Activated naive CD4-positive, alpha-beta T cell treated with anti-CD3 and anti-CD28 coated beads, Interleukin-2, amount 10 ng/mL, durations not matched to agents 7 days and 5 days (primary cell): ENCODE measurements around the gene ZNF407.

Source experiments
- CTCF ChIA-PET: fragments of 350-600 bp; sonication (Branson Sonifier 250); formaldehyde crosslinking; loops from one replicate; lab custom pipeline; 2021; ENCODE audit warnings: antibody characterized with exemption; lab: Charles Lee
- DNase-seq: peaks from one replicate; pipeline ENCODE4 v3.0.0-alpha.2; 2020
- H3K27ac Mint-ChIP-seq: one replicate; pipeline ENCODE4 v1.8.0; 2021; ENCODE audit warnings: mild to moderate bottlenecking, moderate library complexity, mixed read lengths
- H3K27me3 Mint-ChIP-seq: one replicate; pipeline ENCODE4 v1.8.0; 2021; ENCODE audit warnings: mild to moderate bottlenecking, mixed read lengths
- H3K36me3 Mint-ChIP-seq: one replicate; pipeline ENCODE4 v1.8.0; 2021; ENCODE audit warnings: mixed read lengths
- H3K4me1 Mint-ChIP-seq: one replicate; pipeline ENCODE4 v1.8.0; 2021; ENCODE audit warnings: mixed read lengths
- H3K4me3 Mint-ChIP-seq: one replicate; pipeline ENCODE4 v1.8.0; 2021; ENCODE audit warnings: mild to moderate bottlenecking, moderate library complexity, mixed read lengths
- H3K9me3 Mint-ChIP-seq: one replicate; pipeline ENCODE4 v1.8.0; 2021; ENCODE audit warnings: mixed read lengths

The ZNF407 gene

DNA sequence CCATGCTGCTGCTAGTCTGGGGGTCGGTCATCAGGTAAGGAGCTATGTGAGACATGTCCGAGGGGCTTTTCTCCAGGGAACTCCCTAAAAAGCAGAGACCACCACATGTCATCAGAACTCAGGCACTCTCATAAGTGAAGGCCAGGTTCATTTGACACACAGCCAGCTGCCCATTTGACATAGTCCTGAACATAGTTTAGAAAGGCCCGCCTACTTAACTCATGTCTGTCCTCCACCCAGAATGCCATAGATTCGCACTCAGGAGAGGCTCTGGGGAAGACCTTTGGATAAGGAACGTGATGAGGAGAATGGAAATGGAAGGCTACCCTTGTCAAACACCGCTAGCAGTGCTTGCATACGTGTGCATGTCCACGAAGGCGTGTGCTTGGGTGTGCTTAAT lies 454.1 kb downstream of the ZNF407 start:
- Mint-ChIP-seq H3K27ac (no peak overlapping the region), H3K27me3 (no peaks in the 10 kb centered on the region), H3K36me3 (peaks cover under 1% of the 10 kb centered on the region), H3K4me1 (peaks cover 3% of the 10 kb centered on the region), H3K4me3 (no peak overlapping the region), H3K9me3 (no peaks in the 10 kb centered on the region)
- CTCF ChIA-PET: no interaction called here
- no peak for DNase-seq

DNA sequence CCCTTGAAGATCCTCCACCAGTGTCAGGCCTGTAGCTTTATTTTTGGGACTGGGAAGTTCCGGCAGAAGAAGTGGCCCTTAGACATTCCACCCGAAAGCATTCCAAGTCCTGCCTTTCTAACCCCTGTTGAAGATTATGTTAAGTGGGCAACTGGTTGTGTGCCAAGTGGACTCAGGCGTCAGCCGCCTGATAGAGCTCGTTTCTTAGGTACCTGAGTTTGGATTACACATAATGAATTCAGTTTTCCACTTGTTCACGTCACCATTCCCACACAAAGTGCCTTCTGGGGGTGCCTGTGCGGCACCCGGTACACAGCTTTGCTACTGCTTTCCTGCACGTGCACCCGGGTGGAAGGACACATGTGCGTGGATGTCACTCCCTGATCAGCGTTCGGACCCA lies 454.8 kb downstream of the ZNF407 start:
- no peak overlapping the region for H3K27ac Mint-ChIP-seq
- CTCF ChIA-PET: no interaction called here
- peaks cover 3% of the 10 kb centered on the region for H3K4me1 Mint-ChIP-seq
- no peak for DNase-seq
- H3K9me3 Mint-ChIP-seq: no peaks in the 10 kb centered on the region
- no peaks in the 10 kb centered on the region for H3K27me3 Mint-ChIP-seq
- no peak overlapping the region for H3K4me3 Mint-ChIP-seq
- no peaks in the 10 kb centered on the region for H3K36me3 Mint-ChIP-seq

DNA sequence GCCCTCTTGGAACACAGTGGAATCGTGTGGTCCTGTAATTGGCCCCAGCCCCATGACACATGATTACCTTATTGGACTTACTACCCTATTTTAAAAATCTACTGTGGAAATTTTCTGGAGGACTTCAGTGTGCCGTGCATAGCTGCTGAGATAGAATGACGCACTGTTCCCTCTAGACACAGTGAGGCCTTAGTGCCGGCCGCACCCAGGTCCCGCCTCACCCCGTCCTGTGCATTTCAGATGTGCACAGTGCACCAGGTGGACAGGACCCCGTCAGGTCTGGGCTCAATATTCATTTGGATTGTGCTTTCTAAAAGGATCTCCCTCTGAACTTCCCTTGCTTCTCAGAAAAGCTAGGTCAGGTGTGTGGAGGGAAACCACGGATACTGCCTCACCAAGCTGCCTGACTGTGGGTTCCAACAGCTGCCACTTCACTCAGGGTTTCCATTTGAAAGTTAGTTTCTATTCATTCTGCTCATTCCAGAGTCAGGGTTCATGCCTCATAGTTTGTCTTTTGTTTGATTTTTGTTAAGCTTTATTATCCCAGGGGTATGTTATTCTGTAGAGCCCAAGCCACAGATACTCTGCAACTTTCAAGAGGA lies 455.5 kb downstream of the ZNF407 start:
- Mint-ChIP-seq H3K9me3 (no peaks in the 10 kb centered on the region), H3K36me3 (no peaks in the 10 kb centered on the region), H3K27me3 (no peaks in the 10 kb centered on the region), H3K4me1 (peaks cover 3% of the 10 kb centered on the region), H3K27ac (no peak overlapping the region), H3K4me3 (no peak overlapping the region)
- DNase-seq: no peak
- CTCF ChIA-PET: interaction anchor here (0.6 kb wide), 1 partner anchor 1396 kb away, joined by 3 read pairs; no protein-coding TSS in a partner anchor

DNA sequence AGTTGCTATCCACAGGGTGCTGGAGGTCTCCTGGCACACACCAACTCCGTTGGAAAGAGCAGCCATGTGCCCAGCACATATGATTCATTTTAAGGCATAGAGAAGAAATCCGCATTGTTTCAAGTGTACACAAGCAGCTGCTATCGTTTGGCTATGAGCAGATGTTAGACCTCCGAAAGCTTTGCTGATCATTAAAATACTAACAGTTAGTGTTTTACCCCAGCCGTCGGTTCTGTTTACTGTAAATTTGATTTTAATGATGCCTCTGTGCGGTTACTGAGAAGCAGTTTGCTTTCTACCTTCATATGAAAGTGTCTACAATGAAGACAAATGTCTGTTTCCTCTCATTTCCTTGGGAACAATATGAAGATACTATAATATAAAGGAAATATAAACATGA lies 456.4 kb downstream of the ZNF407 start:
- H3K27ac Mint-ChIP-seq: no peak overlapping the region
- CTCF ChIA-PET: no interaction called here
- no peak for DNase-seq
- no peak overlapping the region for H3K4me3 Mint-ChIP-seq
- H3K9me3 Mint-ChIP-seq: no peaks in the 10 kb centered on the region
- H3K36me3 Mint-ChIP-seq: no peaks in the 10 kb centered on the region
- H3K27me3 Mint-ChIP-seq: no peaks in the 10 kb centered on the region
- H3K4me1 Mint-ChIP-seq: peaks cover 3% of the 10 kb centered on the region

DNA sequence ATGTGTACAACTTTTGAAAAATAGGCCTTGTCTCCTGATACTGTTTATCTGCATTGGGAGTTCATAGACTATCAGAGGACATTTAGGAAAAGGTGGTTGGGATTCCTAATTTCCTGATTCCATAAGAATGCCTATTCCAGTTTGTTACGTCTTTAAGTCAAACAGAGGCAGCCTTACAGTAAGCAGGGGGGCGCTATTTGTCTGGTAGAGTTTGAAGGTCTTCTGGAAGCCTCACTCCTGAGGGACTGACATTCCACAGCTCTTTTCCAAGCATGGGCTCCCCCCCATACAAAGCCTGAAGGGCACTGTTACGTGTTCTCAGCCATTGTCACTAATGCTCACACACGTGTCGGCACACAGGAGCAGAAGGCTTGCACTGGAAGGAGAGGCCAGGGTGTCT lies 456.9 kb downstream of the ZNF407 start:
- no peak for DNase-seq
- no peak overlapping the region for H3K27ac Mint-ChIP-seq
- H3K4me1 Mint-ChIP-seq: peaks cover 3% of the 10 kb centered on the region
- H3K27me3 Mint-ChIP-seq: no peaks in the 10 kb centered on the region
- H3K4me3 Mint-ChIP-seq: no peak overlapping the region
- CTCF ChIA-PET: no interaction called here
- no peaks in the 10 kb centered on the region for H3K36me3 Mint-ChIP-seq
- H3K9me3 Mint-ChIP-seq: no peaks in the 10 kb centered on the region

DNA sequence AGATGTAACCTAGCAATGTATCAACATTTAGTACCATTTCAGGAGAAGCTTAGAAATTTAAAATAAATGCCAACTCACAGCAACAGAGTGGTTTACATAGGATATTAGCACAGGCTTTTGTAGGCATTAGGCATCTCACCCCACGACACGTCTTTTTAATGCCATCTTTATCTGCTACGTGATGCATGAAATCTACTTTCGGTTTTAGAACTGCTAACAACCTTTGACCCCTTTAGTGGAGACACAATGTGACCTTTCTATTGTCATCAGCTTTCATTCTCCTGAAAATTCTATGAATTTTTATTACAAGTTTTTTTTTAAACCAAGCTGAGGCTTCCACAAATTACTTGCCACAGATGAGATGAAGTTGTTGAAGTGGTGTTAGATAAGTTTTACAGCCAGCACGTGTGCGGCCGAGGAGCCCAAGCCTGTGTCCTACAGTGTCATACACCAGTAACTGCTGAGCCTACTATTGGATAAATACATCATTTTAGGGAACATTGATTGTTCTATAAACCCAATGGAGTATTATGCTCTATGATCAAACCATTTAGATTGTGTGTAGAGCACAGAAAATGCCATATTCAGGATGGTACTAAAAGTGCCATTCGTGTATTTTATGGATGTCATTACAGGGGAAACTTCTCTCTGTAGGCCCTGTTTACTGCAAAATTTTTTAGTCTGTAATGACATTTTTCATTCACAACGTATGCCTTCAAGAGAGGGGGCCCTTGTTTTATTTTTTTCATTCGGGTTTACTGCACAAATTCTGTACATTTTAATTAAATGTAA lies 459.7 kb downstream of the ZNF407 start:
- H3K27me3 Mint-ChIP-seq: no peaks in the 10 kb centered on the region
- H3K4me1 Mint-ChIP-seq: peaks cover 3% of the 10 kb centered on the region
- H3K36me3 Mint-ChIP-seq: no peaks in the 10 kb centered on the region
- CTCF ChIA-PET: no interaction called here
- H3K4me3 Mint-ChIP-seq: no peak overlapping the region
- H3K27ac Mint-ChIP-seq: no peak overlapping the region
- no peaks in the 10 kb centered on the region for H3K9me3 Mint-ChIP-seq
- no peak for DNase-seq

DNA sequence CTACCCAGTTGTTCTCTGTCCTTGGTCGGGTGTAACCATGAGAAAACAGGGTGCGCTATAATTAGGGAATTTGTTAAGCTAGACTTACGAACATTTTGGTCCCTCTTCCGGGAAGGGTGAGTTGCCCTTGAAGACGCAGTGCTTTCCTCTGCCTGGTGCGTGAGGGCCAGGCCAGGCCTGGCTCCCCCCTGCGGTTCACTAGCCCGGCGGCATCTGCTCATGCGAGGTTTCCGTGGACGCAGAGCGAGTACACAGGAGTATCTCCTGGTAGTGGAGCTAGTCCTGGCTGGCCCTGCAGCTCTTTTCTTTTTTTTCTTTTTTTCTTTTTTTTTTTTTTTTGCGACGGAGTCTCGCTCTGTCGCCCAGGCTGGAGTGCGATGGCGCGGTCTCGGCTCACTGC lies 462.5 kb downstream of the ZNF407 start:
- Mint-ChIP-seq H3K4me1 (no peaks in the 10 kb centered on the region), H3K9me3 (no peaks in the 10 kb centered on the region), H3K4me3 (no peak overlapping the region), H3K36me3 (peaks cover 4% of the 10 kb centered on the region), H3K27ac (no peak overlapping the region), H3K27me3 (no peaks in the 10 kb centered on the region)
- CTCF ChIA-PET: no interaction called here
- DNase-seq: no peak

DNA sequence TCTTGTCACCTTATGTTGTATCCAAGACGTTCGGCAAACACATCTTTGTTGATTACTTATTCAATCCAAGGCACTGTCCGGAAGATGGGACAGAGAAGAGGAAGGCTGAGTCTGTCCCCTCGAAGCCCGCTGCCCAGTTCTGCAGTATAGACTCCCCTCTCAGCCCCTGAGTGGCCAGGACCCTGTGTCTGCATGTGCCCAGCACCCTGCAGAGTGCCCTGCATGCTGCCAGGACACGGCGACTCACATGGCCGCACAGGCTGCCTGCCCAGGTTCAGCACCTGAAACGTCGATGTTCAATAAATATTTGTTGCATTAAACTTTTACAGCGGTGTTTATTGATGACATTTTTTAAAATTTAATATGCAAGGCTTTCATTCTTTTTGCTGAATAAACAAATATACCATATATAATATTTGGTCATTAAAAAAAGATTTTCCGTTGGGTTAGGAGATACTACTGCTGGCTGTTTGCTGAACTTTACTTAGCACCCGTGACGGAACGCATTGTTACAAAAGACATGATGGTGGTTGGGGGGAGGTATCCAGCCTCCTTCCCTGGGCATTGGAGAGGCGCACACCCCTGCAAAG lies 464.7 kb downstream of the ZNF407 start:
- CTCF ChIA-PET: no interaction called here
- H3K4me3 Mint-ChIP-seq: no peak overlapping the region
- no peaks in the 10 kb centered on the region for H3K4me1 Mint-ChIP-seq
- peaks cover 9% of the 10 kb centered on the region for H3K36me3 Mint-ChIP-seq
- no peak overlapping the region for H3K27ac Mint-ChIP-seq
- no peak for DNase-seq
- H3K27me3 Mint-ChIP-seq: no peaks in the 10 kb centered on the region
- H3K9me3 Mint-ChIP-seq: no peaks in the 10 kb centered on the region

DNA sequence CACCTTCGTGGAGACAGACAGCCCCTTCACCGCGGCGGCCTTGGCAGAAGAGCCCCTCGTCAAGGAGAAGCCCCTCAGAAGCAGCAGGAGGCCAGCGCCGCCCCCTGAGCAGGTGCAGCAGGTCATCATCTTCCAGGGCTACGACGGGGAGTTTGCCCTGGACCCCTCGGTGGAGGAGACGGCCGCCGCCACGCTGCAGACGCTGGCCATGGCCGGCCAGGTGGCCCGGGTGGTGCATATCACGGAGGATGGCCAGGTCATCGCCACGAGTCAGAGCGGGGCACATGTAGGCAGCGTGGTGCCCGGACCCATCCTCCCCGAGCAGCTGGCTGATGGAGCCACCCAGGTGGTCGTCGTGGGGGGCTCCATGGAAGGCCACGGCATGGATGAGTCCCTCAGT lies 465.5 kb downstream of the ZNF407 start:
- peaks cover 9% of the 10 kb centered on the region for H3K36me3 Mint-ChIP-seq
- H3K9me3 Mint-ChIP-seq: no peaks in the 10 kb centered on the region
- no peak overlapping the region for H3K27ac Mint-ChIP-seq
- DNase-seq: no peak
- H3K4me1 Mint-ChIP-seq: no peaks in the 10 kb centered on the region
- H3K4me3 Mint-ChIP-seq: no peak overlapping the region
- H3K27me3 Mint-ChIP-seq: no peaks in the 10 kb centered on the region
- CTCF ChIA-PET: no interaction called here

DNA sequence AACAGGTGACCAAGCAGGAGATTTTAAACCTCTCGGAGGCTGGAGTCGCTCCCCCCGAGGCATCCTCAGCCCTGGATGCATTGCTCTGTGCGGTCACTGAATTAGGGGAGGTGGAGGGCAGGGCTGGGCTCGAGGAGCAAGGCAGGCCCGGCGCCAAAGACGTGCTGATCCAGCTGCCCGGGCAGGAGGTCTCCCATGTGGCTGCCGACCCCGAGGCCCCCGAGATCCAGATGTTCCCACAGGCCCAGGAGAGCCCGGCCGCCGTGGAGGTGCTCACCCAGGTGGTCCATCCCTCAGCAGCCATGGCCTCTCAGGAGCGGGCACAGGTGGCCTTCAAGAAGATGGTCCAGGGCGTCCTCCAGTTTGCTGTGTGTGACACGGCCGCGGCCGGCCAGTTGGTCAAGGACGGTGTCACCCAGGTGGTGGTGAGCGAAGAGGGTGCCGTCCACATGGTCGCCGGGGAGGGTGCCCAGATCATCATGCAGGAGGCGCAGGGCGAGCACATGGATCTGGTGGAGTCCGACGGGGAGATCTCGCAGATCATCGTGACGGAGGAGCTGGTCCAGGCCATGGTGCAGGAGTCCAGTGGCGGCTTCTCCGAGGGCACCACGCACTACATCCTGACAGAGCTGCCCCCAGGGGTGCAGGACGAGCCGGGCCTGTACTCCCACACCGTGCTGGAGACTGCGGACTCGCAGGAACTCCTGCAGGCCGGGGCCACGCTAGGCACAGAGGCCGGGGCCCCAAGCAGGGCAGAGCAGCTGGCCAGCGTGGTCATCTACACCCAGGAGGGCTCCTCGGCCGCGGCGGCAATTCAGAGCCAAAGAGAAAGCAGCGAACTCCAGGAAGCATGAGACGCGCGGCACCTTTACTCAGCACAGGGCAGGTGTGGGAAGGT lies 466.2 kb downstream of the ZNF407 start:
- Mint-ChIP-seq H3K36me3 (peaks cover 9% of the 10 kb centered on the region), H3K4me1 (no peaks in the 10 kb centered on the region), H3K4me3 (no peak overlapping the region), H3K27me3 (no peaks in the 10 kb centered on the region), H3K9me3 (no peaks in the 10 kb centered on the region), H3K27ac (no peak overlapping the region)
- CTCF ChIA-PET: no interaction called here
- DNase-seq: no peak

DNA sequence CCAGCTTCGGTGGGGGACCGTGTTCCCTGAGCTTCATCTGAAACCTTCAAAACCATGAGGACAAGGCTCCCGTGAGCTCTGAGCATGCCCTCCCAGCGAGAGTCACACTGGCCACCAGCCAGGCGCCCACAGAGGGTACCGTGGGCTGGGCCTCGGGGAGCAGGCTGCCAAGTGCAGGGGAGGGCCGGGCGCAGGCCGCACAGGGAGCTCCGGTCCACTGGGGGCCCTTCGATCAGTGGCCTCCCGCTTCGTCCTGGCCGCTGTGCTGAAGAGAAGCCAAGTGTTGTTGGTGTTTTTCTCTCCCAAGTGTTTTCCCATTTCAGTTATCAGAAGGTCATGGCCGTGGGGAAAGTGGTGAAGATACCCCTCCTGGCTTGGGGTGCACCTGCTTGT lies 466.8 kb downstream of the ZNF407 start:
- H3K4me1 Mint-ChIP-seq: peaks cover 4% of the 10 kb centered on the region
- peaks cover 9% of the 10 kb centered on the region for H3K36me3 Mint-ChIP-seq
- CTCF ChIA-PET: no interaction called here
- H3K27ac Mint-ChIP-seq: no peak overlapping the region
- H3K9me3 Mint-ChIP-seq: no peaks in the 10 kb centered on the region
- no peak overlapping the region for H3K4me3 Mint-ChIP-seq
- DNase-seq: no peak
- no peaks in the 10 kb centered on the region for H3K27me3 Mint-ChIP-seq

DNA sequence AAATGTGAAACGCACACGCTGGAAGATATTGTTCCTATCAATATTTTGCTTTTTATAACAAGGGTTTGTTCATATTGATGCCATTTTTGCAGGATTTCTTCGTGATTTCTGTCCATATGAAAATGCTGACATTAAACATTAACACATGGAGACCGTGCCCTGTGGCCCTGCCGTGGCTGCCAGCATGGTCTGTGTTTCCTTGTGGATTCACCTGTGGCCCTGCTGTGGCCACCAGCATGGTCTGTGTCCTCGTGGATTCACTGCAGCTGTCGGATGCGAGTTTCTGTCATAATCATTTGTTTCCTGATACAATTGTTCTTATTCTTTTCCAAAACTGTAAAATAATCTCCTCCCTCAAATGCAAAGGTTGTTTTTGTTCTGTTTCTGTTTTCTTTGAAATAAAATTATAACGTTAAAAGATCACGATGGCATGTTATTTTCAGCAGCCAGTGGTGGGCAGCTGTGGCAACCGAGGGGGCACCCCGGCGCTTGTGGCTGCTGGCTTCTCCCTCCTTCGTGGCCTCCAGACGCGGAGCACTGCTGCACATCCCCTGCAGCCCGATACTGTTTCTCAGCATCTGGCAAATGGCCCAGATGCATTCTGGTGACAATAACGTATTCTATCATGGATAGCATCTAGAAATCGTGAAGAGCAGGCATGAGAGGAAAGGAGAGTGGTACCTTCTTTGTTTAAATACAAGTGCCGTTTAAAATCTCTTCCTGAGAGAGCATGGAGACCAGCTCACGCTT lies 467.8 kb downstream of the ZNF407 start:
- CTCF ChIA-PET: no interaction called here
- Mint-ChIP-seq H3K4me3 (no peak overlapping the region), H3K27me3 (no peaks in the 10 kb centered on the region), H3K36me3 (peaks cover 12% of the 10 kb centered on the region), H3K9me3 (no peaks in the 10 kb centered on the region), H3K27ac (no peak overlapping the region), H3K4me1 (peaks cover 13% of the 10 kb centered on the region)
- DNase-seq: no peak

DNA sequence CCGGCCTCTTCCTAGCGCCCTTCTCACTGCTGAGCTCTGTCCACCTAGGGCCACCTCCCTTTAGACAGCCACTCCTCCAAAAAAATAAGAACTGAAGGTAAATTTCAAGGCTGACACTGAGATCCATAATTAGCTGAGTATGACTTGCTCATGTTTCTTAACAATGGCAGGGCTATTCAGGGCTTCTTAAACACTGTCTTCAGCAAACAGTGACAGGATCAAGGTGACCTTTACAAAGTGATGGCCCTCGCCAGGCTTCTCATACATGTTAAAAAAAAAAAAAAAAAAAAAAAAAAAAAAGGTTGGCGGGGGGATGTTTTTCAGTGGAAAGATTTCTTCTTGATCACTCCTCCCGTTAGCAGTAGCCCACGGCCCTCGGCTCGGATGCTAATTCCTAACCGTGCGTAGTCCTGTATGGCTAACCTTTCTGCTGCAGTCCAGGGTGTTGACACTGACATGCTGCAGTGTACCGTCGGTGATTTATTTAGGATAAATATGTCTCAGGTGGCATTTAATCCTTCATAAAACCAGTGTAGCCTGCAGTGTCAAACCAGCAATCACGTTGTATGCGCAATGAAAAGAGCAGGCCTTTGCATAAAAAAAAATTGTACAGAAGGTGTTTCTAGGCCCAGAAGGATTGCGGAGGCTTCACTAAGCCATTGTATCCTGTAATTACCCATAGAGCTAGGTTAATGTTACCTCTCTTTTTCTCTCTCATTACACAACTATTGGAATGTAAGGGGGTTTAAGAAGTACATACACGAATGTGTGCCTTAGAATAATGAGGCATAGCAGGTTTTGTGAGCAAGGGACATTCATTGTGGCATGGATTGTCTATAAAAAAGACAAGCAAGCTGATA lies 468.6 kb downstream of the ZNF407 start:
- Mint-ChIP-seq H3K4me3 (no peak overlapping the region), H3K9me3 (no peaks in the 10 kb centered on the region), H3K27ac (no peak overlapping the region), H3K4me1 (peaks cover 21% of the 10 kb centered on the region), H3K36me3 (peaks cover 15% of the 10 kb centered on the region), H3K27me3 (no peaks in the 10 kb centered on the region)
- no peak for DNase-seq
- CTCF ChIA-PET: no interaction called here
